PC-9 (cell line): ENCODE measurements around the gene RNF223. TPM values are rescaled to one million over a fixed set of nuclear protein-coding genes. Genes with fewer than 3 reads are reported as not detected.

Experiments
- BruUV-seq: library from RNA; stranded (reverse); fragments of 400-500 nt; replicated peaks from 2 replicates; lab custom pipeline; 2021; lab: Mats Ljungman, UMichigan
- CTCF ChIA-PET: fragments of 300-600 bp; sonication (Branson Sonifier 250); formaldehyde crosslinking; loops from one replicate; lab custom pipeline; 2022; ENCODE audit warnings: antibody characterized with exemption; lab: Charles Lee
- POLR2A ChIA-PET: fragments of 300-600 bp; sonication (Branson Sonifier 250); formaldehyde crosslinking; loops from one replicate; lab custom pipeline; 2022; ENCODE audit warnings: antibody characterized with exemption; ENCODE audit not compliant: unreplicated experiment; lab: Charles Lee
- DNase-seq, 2 experiments: peaks; one replicate each; pipeline versions ENCODE4 v3.0.0 to v3.0.0-alpha.2; 2015 to 2022; ENCODE audit warnings: mixed read lengths in 1 of 2
- H2AFZ ChIP-seq: fragments of 200-600 bp; sonication (generic); 2 replicates; pipeline ENCODE4 v1.8.1; 2017; ENCODE audit warnings: antibody characterized with exemption
- H3F3A ChIP-seq: fragments of 200-600 bp; sonication (generic); 2 replicates; pipeline ENCODE4 v1.8.1; 2017; ENCODE audit warnings: antibody characterized with exemption, mild to moderate bottlenecking, low read depth; ENCODE audit not compliant: insufficient read depth
- H3K27ac ChIP-seq: fragments of 200-600 bp; sonication (generic); 2 replicates; pipeline ENCODE4 v1.6.1; 2016; ENCODE audit warnings: mixed run types
- H3K27me3 ChIP-seq: fragments of 200-600 bp; sonication (generic); 2 replicates; pipeline ENCODE4 v1.6.1; 2016; ENCODE audit warnings: low read depth, mixed run types; ENCODE audit not compliant: insufficient read depth
- H3K36me3 ChIP-seq: fragments of 200-600 bp; sonication (generic); 2 replicates; pipeline ENCODE4 v1.6.1; 2016; ENCODE audit warnings: low read depth, mixed run types
- H3K4me1 ChIP-seq: fragments of 200-600 bp; sonication (generic); replicated peaks from 2 replicates; pipeline ENCODE4 v1.6.1; 2016; ENCODE audit warnings: mixed run types; ENCODE audit not compliant: insufficient read depth
- H3K4me2 ChIP-seq: fragments of 200-600 bp; sonication (generic); 2 replicates; pipeline ENCODE4 v1.6.1; 2017; ENCODE audit warnings: mixed run types
- H3K4me3 ChIP-seq: fragments of 200-600 bp; sonication (generic); 2 replicates; pipeline ENCODE4 v1.6.1; 2016; ENCODE audit warnings: mixed run types
- H3K79me2 ChIP-seq: fragments of 200-600 bp; sonication (generic); 2 replicates; pipeline ENCODE4 v1.6.1; 2017; ENCODE audit warnings: low read depth, mixed run types
- H3K9me2 ChIP-seq: fragments of 200-600 bp; sonication (generic); 2 replicates; pipeline ENCODE4 v1.8.1; 2017; ENCODE audit warnings: mild to moderate bottlenecking; ENCODE audit not compliant: insufficient read depth
- H3K9me3 ChIP-seq: fragments of 200-600 bp; sonication (generic); 2 replicates; pipeline ENCODE4 v1.8.1; 2016; ENCODE audit warnings: low read depth; ENCODE audit not compliant: insufficient read depth
- H4K20me1 ChIP-seq: fragments of 200-600 bp; sonication (generic); 2 replicates; pipeline ENCODE4 v1.8.1; 2017; ENCODE audit not compliant: insufficient read depth
- EZH2 ChIP-seq: fragments of 200-600 bp; sonication (generic); IDR thresholded peaks from 2 replicates; pipeline ENCODE4 v1.8.0; 2017; ENCODE audit warnings: antibody characterized with exemption, low read depth
- intact Hi-C: fragments of 100-400 bp; cut with micrococcal nuclease; formaldehyde crosslinking; loops from one replicate; pipeline ENCODE4 v1.10.0; 2022; ENCODE audit not compliant: unreplicated experiment
- total RNA-seq: library from RNA; stranded (reverse); gene quantifications from 2 replicates; pipeline ENCODE4 v1.2.3, GENCODE V29; 2021
- TF ChIP-seq, protein P1 (sequence below): fragments of 200-600 bp; sonication (generic); conservative IDR thresholded peaks from 2 replicates; pipeline ENCODE4 v1.6.1; 2017; ENCODE audit warnings: mixed run types, antibody characterized with exemption, mild to moderate bottlenecking, moderate library complexity

Gene RNF223
- total RNA-seq, 1 experiment from 2014 or later, result 3.6 TPM

GRCh38 chr1:1118011-1118875 lies 44.1 kb upstream of the RNF223 start:
- POLR2A ChIA-PET, result no interaction called here

DNA sequence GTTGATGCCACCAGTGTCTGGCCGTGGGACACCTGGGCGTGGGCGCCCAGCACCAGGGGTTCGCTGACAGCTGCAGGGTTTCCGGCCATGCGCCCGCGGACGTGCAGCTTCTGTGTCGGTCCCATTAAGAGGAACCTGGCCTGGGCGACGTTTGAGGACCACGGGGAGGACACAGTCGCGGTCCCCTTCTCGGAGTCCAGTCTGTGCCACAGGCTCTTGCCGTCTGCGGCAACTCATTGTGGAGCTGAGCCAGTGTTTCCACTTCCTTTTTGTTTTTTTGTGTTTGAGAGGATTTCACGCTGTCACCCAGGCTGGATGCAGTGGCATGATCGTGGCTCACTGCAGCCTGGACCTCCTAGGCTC lies 43.3 kb upstream of the RNF223 start:
- Histone ChIP-seq H3K4me3 (no peak overlapping the region), H3K27me3 (no peaks in the 10 kb centered on the region), H2AFZ (no peak overlapping the region), H3K4me1 (peaks cover 7% of the 10 kb centered on the region), H3K36me3 (peaks cover 11% of the 10 kb centered on the region; the same call in 1 of the 2 replicates), H3K9me3 (no peaks in the 10 kb centered on the region), H3K79me2 (peaks cover 27% of the 10 kb centered on the region), H3F3A (no peaks in the 10 kb centered on the region; the same call in 1 of the 2 replicates), H3K9me2 (no peaks in the 10 kb centered on the region), H4K20me1 (no peaks in the 10 kb centered on the region), H3K4me2 (peak overlapping the region; percentile 30; the same call in 1 of the 2 replicates), H3K27ac (no peak overlapping the region)
- TSS peak; percentile 50 for BruUV-seq
- DNase-seq, result no peak
- intact Hi-C loops, result loop anchor here (2.0 kb wide), 1 partner anchor 43 kb away; the partner anchor contains the start of gene RNF223
- ChIA-PET POLR2A (no interaction called here), CTCF (no interaction called here)
- TF ChIP-seq, protein P1, sequence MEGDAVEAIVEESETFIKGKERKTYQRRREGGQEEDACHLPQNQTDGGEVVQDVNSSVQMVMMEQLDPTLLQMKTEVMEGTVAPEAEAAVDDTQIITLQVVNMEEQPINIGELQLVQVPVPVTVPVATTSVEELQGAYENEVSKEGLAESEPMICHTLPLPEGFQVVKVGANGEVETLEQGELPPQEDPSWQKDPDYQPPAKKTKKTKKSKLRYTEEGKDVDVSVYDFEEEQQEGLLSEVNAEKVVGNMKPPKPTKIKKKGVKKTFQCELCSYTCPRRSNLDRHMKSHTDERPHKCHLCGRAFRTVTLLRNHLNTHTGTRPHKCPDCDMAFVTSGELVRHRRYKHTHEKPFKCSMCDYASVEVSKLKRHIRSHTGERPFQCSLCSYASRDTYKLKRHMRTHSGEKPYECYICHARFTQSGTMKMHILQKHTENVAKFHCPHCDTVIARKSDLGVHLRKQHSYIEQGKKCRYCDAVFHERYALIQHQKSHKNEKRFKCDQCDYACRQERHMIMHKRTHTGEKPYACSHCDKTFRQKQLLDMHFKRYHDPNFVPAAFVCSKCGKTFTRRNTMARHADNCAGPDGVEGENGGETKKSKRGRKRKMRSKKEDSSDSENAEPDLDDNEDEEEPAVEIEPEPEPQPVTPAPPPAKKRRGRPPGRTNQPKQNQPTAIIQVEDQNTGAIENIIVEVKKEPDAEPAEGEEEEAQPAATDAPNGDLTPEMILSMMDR, result no peak
- no peak for TF ChIP-seq EZH2

More at GRCh38 chr1:1118011-1118875, 44.1 kb upstream of the RNF223 start:
- H3K9me2 ChIP-seq, result no peaks in the 10 kb centered on the region
- H3K79me2 ChIP-seq, result peaks cover 19% of the 10 kb centered on the region
- intact Hi-C loops, result no loop called here
- peaks cover 6% of the 10 kb centered on the region; the same call in 1 of the 2 replicates for H3F3A ChIP-seq
- peaks cover 4% of the 10 kb centered on the region; the same call in 1 of the 2 replicates for H3K36me3 ChIP-seq
- TF ChIP-seq, protein P1, result no peak
- TF ChIP-seq EZH2, result no peak
- no peak for DNase-seq
- H3K4me3 ChIP-seq, result no peak overlapping the region
- no peak overlapping the region for H2AFZ ChIP-seq
- no TSS peak for BruUV-seq
- H3K4me2 ChIP-seq, result no peak overlapping the region
- CTCF ChIA-PET, result no interaction called here
- H3K4me1 ChIP-seq, result peaks cover 7% of the 10 kb centered on the region
- H4K20me1 ChIP-seq, result no peaks in the 10 kb centered on the region
- no peaks in the 10 kb centered on the region for H3K9me3 ChIP-seq
- no peak overlapping the region for H3K27ac ChIP-seq
- H3K27me3 ChIP-seq, result no peaks in the 10 kb centered on the region

GRCh38 chr1:1116701-1117468 lies 42.8 kb upstream of the RNF223 start:
- peak overlapping the region; percentile 94 for H3K4me2 ChIP-seq
- no peaks in the 10 kb centered on the region for H3K9me2 ChIP-seq
- TF ChIP-seq, protein P1, result no peak
- TF ChIP-seq EZH2, result no peak
- no peak for DNase-seq
- H3F3A ChIP-seq, result no peaks in the 10 kb centered on the region; the same call in 1 of the 2 replicates
- H3K36me3 ChIP-seq, result peaks cover 11% of the 10 kb centered on the region; the same call in 1 of the 2 replicates
- H3K9me3 ChIP-seq, result no peaks in the 10 kb centered on the region
- POLR2A ChIA-PET, result interaction anchor here (0.6 kb wide), 1 partner anchor 36 kb away, joined by 15 read pairs; no protein-coding TSS in a partner anchor
- peaks cover 33% of the 10 kb centered on the region for H3K79me2 ChIP-seq
- peak overlapping the region; percentile 75 for H3K4me3 ChIP-seq
- BruUV-seq, result no TSS peak
- peaks cover 7% of the 10 kb centered on the region for H3K4me1 ChIP-seq
- H3K27me3 ChIP-seq, result no peaks in the 10 kb centered on the region
- CTCF ChIA-PET, result interaction anchor here (0.6 kb wide), 1 partner anchor 159 kb away, joined by 3 read pairs; no protein-coding TSS in a partner anchor
- intact Hi-C loops, result loop anchor here (2.0 kb wide), 1 partner anchor 42 kb away; the partner anchor contains the start of gene RNF223
- no peaks in the 10 kb centered on the region for H4K20me1 ChIP-seq
- no peak overlapping the region for H3K27ac ChIP-seq
- peak overlapping the region; percentile 88 for H2AFZ ChIP-seq
